LNCAP (cell line): ENCODE results near the gene APLF.

Experiments
- TF ChIP-seq, protein P1 (sequence below): fragments of 450-650 bp; IDR thresholded peaks from 2 replicates; pipeline ENCODE4 v1.5.1; 2017; ENCODE audit warnings: mild to moderate bottlenecking

APLF gene

DNA sequence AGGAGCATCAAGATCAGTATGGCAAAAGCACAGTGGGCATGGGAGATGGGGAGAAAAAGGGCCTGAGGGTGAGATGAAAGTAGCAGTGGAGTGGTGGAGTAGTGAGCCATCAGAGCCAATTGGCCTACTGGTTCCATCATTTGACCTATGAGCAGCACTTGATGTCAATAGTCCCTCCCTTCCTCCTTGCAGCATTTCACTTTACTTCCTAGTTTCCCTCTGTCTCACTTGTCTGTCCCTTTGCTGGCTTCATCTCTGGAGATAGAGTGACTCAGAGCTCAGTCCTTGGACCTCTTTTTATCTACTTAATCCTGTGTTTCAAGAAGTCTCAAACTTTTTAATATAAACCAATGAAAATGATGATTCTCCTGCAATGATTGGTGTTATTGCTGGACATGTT is 32.4 kb upstream of the APLF start:
- TF ChIP-seq, protein P1, sequence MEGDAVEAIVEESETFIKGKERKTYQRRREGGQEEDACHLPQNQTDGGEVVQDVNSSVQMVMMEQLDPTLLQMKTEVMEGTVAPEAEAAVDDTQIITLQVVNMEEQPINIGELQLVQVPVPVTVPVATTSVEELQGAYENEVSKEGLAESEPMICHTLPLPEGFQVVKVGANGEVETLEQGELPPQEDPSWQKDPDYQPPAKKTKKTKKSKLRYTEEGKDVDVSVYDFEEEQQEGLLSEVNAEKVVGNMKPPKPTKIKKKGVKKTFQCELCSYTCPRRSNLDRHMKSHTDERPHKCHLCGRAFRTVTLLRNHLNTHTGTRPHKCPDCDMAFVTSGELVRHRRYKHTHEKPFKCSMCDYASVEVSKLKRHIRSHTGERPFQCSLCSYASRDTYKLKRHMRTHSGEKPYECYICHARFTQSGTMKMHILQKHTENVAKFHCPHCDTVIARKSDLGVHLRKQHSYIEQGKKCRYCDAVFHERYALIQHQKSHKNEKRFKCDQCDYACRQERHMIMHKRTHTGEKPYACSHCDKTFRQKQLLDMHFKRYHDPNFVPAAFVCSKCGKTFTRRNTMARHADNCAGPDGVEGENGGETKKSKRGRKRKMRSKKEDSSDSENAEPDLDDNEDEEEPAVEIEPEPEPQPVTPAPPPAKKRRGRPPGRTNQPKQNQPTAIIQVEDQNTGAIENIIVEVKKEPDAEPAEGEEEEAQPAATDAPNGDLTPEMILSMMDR, result no peak

DNA sequence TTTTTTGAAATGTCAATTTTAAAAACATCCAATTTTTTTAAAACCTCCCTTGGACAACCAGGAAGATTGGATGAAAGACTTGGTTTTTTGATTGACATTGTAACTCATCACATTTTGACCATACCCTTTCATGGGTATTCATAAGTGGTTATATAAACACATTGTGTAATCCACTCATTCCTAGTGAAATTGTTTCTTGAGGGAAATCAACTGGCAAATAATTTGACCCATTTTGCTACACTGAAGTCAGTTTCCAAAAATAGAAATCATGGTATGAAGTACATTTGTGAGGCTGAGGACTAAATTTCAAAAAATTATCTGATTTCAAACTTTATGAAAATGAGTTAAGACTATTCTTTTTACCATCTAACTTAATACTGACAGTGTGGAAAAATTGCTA is 31.8 kb upstream of the APLF start:
- TF ChIP-seq, protein P1, result no peak

DNA sequence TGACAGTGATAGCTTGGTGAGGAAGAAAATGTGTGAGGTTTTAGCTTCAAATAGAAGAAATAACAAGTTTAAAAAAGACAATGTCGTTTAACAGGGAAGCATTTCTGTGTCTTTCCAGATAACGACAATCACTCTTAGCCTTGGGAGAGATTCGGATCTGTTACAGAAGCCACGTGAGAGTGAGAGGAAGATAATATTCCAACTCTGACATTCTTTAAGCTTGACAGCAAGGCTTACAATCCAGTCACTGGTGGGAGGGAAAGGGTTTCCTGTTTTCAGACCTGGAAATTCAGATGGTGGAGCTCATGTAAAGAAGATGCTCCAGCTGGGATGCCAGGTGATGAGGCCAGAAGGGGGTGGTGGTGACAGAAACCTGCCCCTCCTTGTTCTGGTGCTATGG is 31.1 kb upstream of the APLF start:
- TF ChIP-seq, protein P1, result no peak

DNA sequence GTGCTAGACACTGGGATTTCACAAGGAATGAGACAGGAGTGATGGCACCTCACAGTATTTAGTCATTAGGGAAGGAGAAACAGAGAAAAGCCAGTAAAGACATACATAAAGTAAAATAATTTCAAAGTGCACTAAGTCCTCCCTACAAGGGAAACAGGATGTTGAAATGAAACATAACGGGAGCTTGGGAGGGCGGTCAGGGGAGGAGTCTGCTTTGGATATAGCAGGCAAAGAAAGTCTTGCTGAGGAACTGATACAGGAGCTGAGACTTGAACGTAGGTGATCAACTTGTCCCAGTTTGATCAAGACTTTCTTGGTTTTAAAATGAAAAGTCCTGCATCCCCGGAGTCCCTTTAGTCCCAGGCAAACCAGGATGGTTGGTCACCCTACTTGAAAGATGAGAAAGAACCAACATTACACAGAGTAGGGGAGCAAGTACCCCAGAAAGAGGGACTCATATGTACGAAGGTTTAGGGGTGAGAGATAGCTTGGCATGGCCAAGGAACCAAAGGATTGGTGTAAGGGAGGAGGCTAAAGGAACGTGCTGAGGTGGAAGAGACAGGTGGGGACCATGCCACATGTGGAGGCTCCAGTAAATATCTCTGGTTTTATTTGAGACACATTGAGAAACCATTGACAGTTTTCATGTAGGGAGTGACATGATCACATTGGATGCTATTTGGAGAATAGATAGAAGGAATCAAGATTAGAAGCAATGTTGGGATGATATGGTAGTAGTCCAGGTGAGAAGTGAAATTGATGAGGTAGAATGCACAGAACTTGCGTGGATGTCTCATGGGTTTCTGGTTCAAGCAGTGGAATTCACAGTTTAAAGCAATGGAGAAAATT is 28.7 kb upstream of the APLF start:
- TF ChIP-seq, protein P1, result no peak

DNA sequence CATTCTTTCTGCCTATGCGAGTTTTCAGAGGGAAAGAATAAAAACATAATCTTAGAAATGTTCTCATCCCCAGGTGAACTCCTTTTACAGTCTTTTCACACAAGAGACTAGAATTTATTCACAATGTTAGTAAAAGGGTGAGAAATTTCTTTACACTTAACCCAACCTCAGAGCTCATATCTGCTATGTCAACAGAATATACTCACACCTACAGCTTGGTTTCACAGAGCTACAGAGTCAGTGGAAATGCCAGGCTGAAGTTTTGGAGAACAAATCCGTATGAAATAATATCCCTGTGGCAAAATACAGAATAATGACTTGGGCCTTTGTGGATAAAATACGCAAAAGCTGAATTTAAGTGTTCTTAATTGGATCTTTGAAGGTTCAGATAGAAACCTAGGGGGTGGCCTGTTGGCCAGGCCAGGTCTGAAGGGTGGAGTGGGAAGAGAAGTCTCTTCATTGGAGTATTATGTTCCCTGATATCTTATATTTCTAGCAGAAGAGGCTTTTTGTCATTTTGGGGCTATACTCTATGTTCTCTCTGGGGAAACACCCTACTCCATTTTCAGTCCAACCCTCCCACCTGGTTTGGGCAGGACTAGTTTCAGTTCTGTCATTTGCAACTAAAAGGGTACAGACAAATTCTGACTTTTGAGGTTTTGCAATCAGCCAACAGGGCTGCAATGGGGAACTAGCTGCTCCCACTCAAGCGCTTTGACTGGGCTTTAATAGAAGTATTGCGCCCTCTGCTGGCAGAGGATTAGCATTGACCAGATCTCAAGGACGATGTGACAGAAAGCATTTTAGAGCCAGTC is 26.0 kb upstream of the APLF start:
- TF ChIP-seq, protein P1, result peak; percentile 61

DNA sequence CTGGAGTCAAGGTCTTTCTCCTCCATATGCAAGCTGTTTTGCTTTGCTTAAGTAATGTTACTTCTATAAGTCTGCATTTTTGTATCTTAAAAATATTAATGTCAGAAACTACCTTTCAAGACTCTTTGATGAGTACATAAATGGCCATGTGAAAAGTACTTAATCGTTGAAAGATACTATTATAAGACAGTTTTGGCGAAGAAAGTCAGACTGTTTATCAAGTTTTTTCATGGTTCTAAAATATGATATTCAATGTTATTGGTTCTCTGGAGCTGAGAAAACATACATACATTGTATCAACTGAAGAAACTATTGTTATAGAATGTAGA is 25.4 kb upstream of the APLF start:
- TF ChIP-seq, protein P1, result 0 out of 2 replicates have a peak, but pooled peaks have one; percentile 5

DNA sequence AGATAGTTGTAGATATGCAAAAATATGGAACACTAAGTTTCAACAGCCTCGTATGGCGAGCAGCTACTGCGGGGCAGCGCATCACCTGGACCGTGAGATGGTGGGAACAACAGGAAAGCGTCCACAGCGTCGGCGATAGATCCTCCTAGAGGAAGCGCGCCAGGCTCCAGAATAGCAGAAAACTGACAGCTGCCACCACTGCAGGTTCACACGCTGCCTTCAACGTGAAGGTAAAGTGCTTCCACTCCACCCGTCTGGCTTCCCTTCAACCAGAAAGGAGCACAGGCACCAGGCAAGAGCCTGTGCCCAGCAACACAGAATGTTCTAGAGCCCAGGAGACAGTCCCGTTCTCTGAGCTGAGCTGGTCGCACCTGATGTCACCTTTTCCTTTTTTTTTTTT is 20.3 kb upstream of the APLF start:
- TF ChIP-seq, protein P1, result no peak
